K562 (cell line): ENCODE data around the gene PPP1R36.

Experiments used
- BRF1 ChIP-seq: IDR thresholded peaks from 3 replicates; pipeline ENCODE4 v1.6.1; 2011; ENCODE audit warnings: borderline replicate concordance, mild to moderate bottlenecking; ENCODE audit not compliant: insufficient read length; ENCODE audit errors: extremely low read depth
- KLF1 ChIP-seq: fragments of 450-650 bp; IDR thresholded peaks from 2 replicates; pipeline ENCODE4 v1.6.1; 2016; ENCODE audit warnings: missing genetic modification characterization, missing compliant biosample characterization
- SIRT6 ChIP-seq: IDR thresholded peaks from one replicate; pipeline ENCODE4 v1.6.1; 2012; ENCODE audit warnings: low read depth, mild to moderate bottlenecking, control low read depth, inconsistent platforms, low read length, moderate library complexity
- SP1 ChIP-seq: sonication (generic); formaldehyde crosslinking; IDR thresholded peaks from 2 replicates; pipeline ENCODE4 v1.8.1; 2022; ENCODE audit warnings: mild to moderate bottlenecking, missing genetic modification reagents
- SRSF9 ChIP-seq: fragments of 200-400 bp; formaldehyde crosslinking; IDR thresholded peaks from 2 replicates; pipeline ENCODE4 v1.6.1; 2017; ENCODE audit warnings: low read depth, low read length, borderline replicate concordance
- TAF1 ChIP-seq: IDR thresholded peaks from 2 replicates; pipeline ENCODE4 v1.6.1; 2011; ENCODE audit warnings: mild to moderate bottlenecking, low read length, moderate library complexity; ENCODE audit not compliant: insufficient read depth, control insufficient read depth, severe bottlenecking; ENCODE audit errors: extremely low read depth
- ZBTB8A ChIP-seq: fragments of 450-650 bp; IDR thresholded peaks from 2 replicates; pipeline ENCODE4 v1.6.1; 2018; ENCODE audit warnings: mild to moderate bottlenecking, moderate library complexity; ENCODE audit not compliant: partially characterized antibody
- ZNF583 ChIP-seq: fragments of 250-450 bp; sonication (Bioruptor Pico); IDR thresholded peaks from 2 replicates; pipeline ENCODE4 v1.4.0; 2020
- ZNF830 ChIP-seq: fragments of 250-450 bp; sonication (Bioruptor Pico); IDR thresholded peaks from 2 replicates; pipeline ENCODE4 v1.5.0; 2021; ENCODE audit warnings: mild to moderate bottlenecking
- TF ChIP-seq, protein P1 (sequence below), 2 experiments: fragments of 450-650 bp; IDR thresholded peaks; 2 replicates each; pipeline ENCODE4 v1.6.1; 2018; ENCODE audit warnings: mild to moderate bottlenecking in 2 of 2, low read depth in 1 of 2; ENCODE audit not compliant: partially characterized antibody in 2 of 2
- TF ChIP-seq, protein P2 (sequence below): fragments of 200-600 bp; sonication (generic); IDR thresholded peaks from one replicate; pipeline ENCODE4 v1.6.1; 2012; ENCODE audit warnings: mild to moderate bottlenecking, low read depth, low read length, inconsistent platforms
- TF ChIP-seq, protein P3 (sequence below): sonication (generic); formaldehyde crosslinking; IDR thresholded peaks from 2 replicates; pipeline ENCODE4 v1.9.0; 2022; ENCODE audit warnings: mild to moderate bottlenecking, missing genetic modification reagents
- TF ChIP-seq, protein P4 (sequence below), 3 experiments: IDR thresholded peaks in 2 of 3; conservative IDR thresholded peaks in 1 of 3; 2 replicates each; pipeline ENCODE4 v1.5.1; 2011 to 2012; ENCODE audit warnings: low read length in 3 of 3, mild to moderate bottlenecking in 3 of 3, control low read depth in 2 of 3, improper control_type of control experiment in 1 of 3, inconsistent platforms in 1 of 3, low read depth in 1 of 3, mixed read lengths in 1 of 3, moderate library complexity in 1 of 3; ENCODE audit not compliant: insufficient read depth in 2 of 3

DNA sequence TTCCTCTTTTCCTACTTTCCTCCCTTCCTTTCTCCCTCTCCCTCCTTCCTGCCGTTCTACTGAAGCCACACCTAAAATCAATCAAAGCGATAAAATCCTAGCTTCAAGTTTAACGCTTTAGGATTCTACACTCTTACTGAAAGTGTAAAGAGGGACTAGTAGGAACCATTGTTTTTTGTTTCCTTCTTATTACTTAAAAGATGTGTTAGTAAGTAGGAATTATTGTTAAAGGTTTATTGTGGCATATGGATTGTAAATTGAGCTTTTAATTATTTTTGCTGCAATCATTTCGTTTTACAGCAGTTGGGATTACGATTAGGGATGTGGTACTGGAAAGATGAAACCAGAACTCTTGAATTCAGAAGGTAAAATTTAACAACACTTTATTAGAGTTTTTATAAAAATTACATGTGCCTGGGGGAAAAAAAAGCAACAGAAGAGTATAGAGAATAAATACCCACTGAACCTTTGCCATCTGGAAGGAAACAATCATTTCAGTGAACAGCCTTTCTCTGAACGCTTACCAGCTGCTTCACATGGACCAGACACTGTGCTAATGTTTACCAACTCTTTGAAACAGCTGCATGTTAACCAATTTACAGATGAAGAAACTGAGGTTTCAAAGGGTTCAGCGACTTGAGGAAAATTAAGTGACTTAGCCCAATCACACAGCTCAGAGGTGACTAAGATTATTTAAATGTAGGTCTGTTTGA is 1.0 kb downstream of the PPP1R36 start:
- TF ChIP-seq SP1 = no peak
- TF ChIP-seq, protein P1, sequence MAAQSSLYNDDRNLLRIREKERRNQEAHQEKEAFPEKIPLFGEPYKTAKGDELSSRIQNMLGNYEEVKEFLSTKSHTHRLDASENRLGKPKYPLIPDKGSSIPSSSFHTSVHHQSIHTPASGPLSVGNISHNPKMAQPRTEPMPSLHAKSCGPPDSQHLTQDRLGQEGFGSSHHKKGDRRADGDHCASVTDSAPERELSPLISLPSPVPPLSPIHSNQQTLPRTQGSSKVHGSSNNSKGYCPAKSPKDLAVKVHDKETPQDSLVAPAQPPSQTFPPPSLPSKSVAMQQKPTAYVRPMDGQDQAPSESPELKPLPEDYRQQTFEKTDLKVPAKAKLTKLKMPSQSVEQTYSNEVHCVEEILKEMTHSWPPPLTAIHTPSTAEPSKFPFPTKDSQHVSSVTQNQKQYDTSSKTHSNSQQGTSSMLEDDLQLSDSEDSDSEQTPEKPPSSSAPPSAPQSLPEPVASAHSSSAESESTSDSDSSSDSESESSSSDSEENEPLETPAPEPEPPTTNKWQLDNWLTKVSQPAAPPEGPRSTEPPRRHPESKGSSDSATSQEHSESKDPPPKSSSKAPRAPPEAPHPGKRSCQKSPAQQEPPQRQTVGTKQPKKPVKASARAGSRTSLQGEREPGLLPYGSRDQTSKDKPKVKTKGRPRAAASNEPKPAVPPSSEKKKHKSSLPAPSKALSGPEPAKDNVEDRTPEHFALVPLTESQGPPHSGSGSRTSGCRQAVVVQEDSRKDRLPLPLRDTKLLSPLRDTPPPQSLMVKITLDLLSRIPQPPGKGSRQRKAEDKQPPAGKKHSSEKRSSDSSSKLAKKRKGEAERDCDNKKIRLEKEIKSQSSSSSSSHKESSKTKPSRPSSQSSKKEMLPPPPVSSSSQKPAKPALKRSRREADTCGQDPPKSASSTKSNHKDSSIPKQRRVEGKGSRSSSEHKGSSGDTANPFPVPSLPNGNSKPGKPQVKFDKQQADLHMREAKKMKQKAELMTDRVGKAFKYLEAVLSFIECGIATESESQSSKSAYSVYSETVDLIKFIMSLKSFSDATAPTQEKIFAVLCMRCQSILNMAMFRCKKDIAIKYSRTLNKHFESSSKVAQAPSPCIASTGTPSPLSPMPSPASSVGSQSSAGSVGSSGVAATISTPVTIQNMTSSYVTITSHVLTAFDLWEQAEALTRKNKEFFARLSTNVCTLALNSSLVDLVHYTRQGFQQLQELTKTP (IDR thresholded peaks at IDR 0.05; ENCODE audit: low read depth in 1 of 2, partially characterized antibody in 2 of 2) = no peak
- TF ChIP-seq SRSF9 = no peak
- TF ChIP-seq, protein P2, sequence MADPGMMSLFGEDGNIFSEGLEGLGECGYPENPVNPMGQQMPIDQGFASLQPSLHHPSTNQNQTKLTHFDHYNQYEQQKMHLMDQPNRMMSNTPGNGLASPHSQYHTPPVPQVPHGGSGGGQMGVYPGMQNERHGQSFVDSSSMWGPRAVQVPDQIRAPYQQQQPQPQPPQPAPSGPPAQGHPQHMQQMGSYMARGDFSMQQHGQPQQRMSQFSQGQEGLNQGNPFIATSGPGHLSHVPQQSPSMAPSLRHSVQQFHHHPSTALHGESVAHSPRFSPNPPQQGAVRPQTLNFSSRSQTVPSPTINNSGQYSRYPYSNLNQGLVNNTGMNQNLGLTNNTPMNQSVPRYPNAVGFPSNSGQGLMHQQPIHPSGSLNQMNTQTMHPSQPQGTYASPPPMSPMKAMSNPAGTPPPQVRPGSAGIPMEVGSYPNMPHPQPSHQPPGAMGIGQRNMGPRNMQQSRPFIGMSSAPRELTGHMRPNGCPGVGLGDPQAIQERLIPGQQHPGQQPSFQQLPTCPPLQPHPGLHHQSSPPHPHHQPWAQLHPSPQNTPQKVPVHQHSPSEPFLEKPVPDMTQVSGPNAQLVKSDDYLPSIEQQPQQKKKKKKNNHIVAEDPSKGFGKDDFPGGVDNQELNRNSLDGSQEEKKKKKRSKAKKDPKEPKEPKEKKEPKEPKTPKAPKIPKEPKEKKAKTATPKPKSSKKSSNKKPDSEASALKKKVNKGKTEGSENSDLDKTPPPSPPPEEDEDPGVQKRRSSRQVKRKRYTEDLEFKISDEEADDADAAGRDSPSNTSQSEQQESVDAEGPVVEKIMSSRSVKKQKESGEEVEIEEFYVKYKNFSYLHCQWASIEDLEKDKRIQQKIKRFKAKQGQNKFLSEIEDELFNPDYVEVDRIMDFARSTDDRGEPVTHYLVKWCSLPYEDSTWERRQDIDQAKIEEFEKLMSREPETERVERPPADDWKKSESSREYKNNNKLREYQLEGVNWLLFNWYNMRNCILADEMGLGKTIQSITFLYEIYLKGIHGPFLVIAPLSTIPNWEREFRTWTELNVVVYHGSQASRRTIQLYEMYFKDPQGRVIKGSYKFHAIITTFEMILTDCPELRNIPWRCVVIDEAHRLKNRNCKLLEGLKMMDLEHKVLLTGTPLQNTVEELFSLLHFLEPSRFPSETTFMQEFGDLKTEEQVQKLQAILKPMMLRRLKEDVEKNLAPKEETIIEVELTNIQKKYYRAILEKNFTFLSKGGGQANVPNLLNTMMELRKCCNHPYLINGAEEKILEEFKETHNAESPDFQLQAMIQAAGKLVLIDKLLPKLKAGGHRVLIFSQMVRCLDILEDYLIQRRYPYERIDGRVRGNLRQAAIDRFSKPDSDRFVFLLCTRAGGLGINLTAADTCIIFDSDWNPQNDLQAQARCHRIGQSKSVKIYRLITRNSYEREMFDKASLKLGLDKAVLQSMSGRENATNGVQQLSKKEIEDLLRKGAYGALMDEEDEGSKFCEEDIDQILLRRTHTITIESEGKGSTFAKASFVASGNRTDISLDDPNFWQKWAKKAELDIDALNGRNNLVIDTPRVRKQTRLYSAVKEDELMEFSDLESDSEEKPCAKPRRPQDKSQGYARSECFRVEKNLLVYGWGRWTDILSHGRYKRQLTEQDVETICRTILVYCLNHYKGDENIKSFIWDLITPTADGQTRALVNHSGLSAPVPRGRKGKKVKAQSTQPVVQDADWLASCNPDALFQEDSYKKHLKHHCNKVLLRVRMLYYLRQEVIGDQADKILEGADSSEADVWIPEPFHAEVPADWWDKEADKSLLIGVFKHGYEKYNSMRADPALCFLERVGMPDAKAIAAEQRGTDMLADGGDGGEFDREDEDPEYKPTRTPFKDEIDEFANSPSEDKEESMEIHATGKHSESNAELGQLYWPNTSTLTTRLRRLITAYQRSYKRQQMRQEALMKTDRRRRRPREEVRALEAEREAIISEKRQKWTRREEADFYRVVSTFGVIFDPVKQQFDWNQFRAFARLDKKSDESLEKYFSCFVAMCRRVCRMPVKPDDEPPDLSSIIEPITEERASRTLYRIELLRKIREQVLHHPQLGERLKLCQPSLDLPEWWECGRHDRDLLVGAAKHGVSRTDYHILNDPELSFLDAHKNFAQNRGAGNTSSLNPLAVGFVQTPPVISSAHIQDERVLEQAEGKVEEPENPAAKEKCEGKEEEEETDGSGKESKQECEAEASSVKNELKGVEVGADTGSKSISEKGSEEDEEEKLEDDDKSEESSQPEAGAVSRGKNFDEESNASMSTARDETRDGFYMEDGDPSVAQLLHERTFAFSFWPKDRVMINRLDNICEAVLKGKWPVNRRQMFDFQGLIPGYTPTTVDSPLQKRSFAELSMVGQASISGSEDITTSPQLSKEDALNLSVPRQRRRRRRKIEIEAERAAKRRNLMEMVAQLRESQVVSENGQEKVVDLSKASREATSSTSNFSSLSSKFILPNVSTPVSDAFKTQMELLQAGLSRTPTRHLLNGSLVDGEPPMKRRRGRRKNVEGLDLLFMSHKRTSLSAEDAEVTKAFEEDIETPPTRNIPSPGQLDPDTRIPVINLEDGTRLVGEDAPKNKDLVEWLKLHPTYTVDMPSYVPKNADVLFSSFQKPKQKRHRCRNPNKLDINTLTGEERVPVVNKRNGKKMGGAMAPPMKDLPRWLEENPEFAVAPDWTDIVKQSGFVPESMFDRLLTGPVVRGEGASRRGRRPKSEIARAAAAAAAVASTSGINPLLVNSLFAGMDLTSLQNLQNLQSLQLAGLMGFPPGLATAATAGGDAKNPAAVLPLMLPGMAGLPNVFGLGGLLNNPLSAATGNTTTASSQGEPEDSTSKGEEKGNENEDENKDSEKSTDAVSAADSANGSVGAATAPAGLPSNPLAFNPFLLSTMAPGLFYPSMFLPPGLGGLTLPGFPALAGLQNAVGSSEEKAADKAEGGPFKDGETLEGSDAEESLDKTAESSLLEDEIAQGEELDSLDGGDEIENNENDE = no peak
- TF ChIP-seq, protein P3, sequence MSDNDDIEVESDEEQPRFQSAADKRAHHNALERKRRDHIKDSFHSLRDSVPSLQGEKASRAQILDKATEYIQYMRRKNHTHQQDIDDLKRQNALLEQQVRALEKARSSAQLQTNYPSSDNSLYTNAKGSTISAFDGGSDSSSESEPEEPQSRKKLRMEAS (CRISPR knock-in tag) = no peak
- no peak for TF ChIP-seq TAF1
- no peak for TF ChIP-seq SIRT6
- TF ChIP-seq BRF1 = no peak
- TF ChIP-seq, protein P4, sequence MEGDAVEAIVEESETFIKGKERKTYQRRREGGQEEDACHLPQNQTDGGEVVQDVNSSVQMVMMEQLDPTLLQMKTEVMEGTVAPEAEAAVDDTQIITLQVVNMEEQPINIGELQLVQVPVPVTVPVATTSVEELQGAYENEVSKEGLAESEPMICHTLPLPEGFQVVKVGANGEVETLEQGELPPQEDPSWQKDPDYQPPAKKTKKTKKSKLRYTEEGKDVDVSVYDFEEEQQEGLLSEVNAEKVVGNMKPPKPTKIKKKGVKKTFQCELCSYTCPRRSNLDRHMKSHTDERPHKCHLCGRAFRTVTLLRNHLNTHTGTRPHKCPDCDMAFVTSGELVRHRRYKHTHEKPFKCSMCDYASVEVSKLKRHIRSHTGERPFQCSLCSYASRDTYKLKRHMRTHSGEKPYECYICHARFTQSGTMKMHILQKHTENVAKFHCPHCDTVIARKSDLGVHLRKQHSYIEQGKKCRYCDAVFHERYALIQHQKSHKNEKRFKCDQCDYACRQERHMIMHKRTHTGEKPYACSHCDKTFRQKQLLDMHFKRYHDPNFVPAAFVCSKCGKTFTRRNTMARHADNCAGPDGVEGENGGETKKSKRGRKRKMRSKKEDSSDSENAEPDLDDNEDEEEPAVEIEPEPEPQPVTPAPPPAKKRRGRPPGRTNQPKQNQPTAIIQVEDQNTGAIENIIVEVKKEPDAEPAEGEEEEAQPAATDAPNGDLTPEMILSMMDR (IDR thresholded peaks at IDR 0.05 in 2 of 3, conservative IDR thresholded peaks at IDR 0.05 in 1 of 3; ENCODE audit: insufficient read depth in 2 of 3, low read depth in 1 of 3, low read length in 3 of 3) = no peak
- TF ChIP-seq ZNF583 (CRISPR knock-in tag) = no peak
- TF ChIP-seq KLF1 (tag) = no peak
- no peak for TF ChIP-seq ZBTB8A
- TF ChIP-seq ZNF830 (CRISPR knock-in tag) = no peak
